HL-60 (cell line): Measurements from ENCODE around the gene ABHD5.

Experiments
- DNase-seq, 2 experiments: peaks; one replicate each; pipeline ENCODE4 v3.0.0-alpha.2; 2010 to 2020; ENCODE audit warnings: low read depth in 1 of 2, low spot score in 1 of 2
- H3K27ac ChIP-seq: fragments of 250-450 bp; sonication (Bioruptor Pico); replicated peaks from 2 replicates; pipeline ENCODE4 v1.5.1; 2020; ENCODE audit warnings: mild to moderate bottlenecking, moderate library complexity
- H3K27me3 ChIP-seq: fragments of 250-450 bp; sonication (Bioruptor Pico); 2 replicates; pipeline ENCODE4 v1.5.1; 2021; ENCODE audit warnings: mild to moderate bottlenecking, moderate library complexity; ENCODE audit not compliant: insufficient read depth, poor library complexity, severe bottlenecking
- H3K4me3 ChIP-seq: replicated peaks from 2 replicates; pipeline ENCODE4 v1.5.1; 2011; ENCODE audit warnings: mild to moderate bottlenecking, control low read depth, low read length; ENCODE audit not compliant: insufficient read depth
- CTCF ChIP-seq: IDR thresholded peaks from one replicate; pipeline ENCODE4 v1.5.1; 2011; ENCODE audit warnings: low read length, control low read depth, inconsistent platforms; ENCODE audit not compliant: insufficient read depth
- GABPA ChIP-seq: IDR thresholded peaks from 2 replicates; pipeline ENCODE4 v1.6.1; 2012; ENCODE audit warnings: low read depth
- POLR2AphosphoS5 ChIP-seq: IDR thresholded peaks from 2 replicates; pipeline ENCODE4 v1.6.1; 2012; ENCODE audit warnings: low read depth
- REST ChIP-seq: IDR thresholded peaks from 2 replicates; pipeline ENCODE4 v1.6.1; 2012; ENCODE audit warnings: low read depth; ENCODE audit not compliant: insufficient replicate concordance
- SPI1 ChIP-seq: IDR thresholded peaks from 2 replicates; pipeline ENCODE4 v1.6.1; 2012; ENCODE audit warnings: low read depth, mild to moderate bottlenecking, borderline replicate concordance

ABHD5 gene

GRCh38 chr3:43693594-43693993, 2.9 kb downstream of the ABHD5 start:
- Histone ChIP-seq H3K4me3 (no peak overlapping the region), H3K27ac (no peak overlapping the region), H3K27me3 (no peaks in the 10 kb centered on the region)
- TF ChIP-seq GABPA, result no peak
- no peak for TF ChIP-seq CTCF
- no peak for TF ChIP-seq SPI1
- no peak for TF ChIP-seq REST
- no peak for TF ChIP-seq POLR2AphosphoS5
- no peak for DNase-seq

- Histone ChIP-seq H3K27ac (peak overlapping the region; percentile 9), H3K27me3 (no peaks in the 10 kb centered on the region), H3K4me3 (no peak overlapping the region)
- TF ChIP-seq POLR2AphosphoS5 (no peak), GABPA (no peak; the same call in 1 of the 2 replicates), CTCF (no peak), SPI1 (no peak), REST (no peak)
- peak in 1 of 2 experiments; percentile 83 for DNase-seq
These were observed 4.7 kb downstream of the ABHD5 start for GRCh38 chr3:43695443-43695842.

GRCh38 chr3:43695863-43696262, 5.1 kb downstream of the ABHD5 start:
- no peak for TF ChIP-seq CTCF
- no peak for TF ChIP-seq POLR2AphosphoS5
- no peak for TF ChIP-seq REST
- TF ChIP-seq GABPA, result no peak
- no peak for TF ChIP-seq SPI1
- no peak for DNase-seq
- no peak overlapping the region for H3K4me3 ChIP-seq
- peak overlapping the region; percentile 9 for H3K27ac ChIP-seq
- no peaks in the 10 kb centered on the region for H3K27me3 ChIP-seq
